Stimulated activated CD8-positive, alpha-beta memory T cell treated with anti-CD3 and anti-CD28 coated beads, Interleukin-12 subunit alpha, Interleukin-12 subunit beta, amount 100 ng/mL, for 1 hour (primary cell): ENCODE measurements around the gene RAET1G.
"Not testable (repeated sequence)": the region's sequence is repeated elsewhere in the genome, so short reads cannot be mapped to it uniquely, and the experiment has no call there.

Source experiments
- DNase-seq: peaks from one replicate; pipeline ENCODE4 v3.0.0-alpha.2; 2020; ENCODE audit warnings: low read depth

Gene RAET1G

GRCh38 chr6:149913540-149914240, 9.2 kb downstream of the RAET1G start:
- DNase-seq: no peak

GRCh38 chr6:149913085-149913484, 9.8 kb downstream of the RAET1G start:
- no peak for DNase-seq

GRCh38 chr6:149912680-149913079, 10.2 kb downstream of the RAET1G start:
- not testable (repeated sequence) for DNase-seq

GRCh38 chr6:149910721-149911151, 12.2 kb downstream of the RAET1G start:
- no peak for DNase-seq

GRCh38 chr6:149909701-149910470, 13.0 kb downstream of the RAET1G start:
- no peak for DNase-seq

GRCh38 chr6:149908480-149908879, 14.4 kb downstream of the RAET1G start:
- DNase-seq: not testable (repeated sequence)

GRCh38 chr6:149907317-149907716, 15.6 kb downstream of the RAET1G start:
- no peak for DNase-seq

GRCh38 chr6:149906405-149906804, 16.5 kb downstream of the RAET1G start:
- DNase-seq: no peak

GRCh38 chr6:149905911-149906371, 17.0 kb downstream of the RAET1G start:
- DNase-seq: no peak

- DNase-seq: no peak
Measured at GRCh38 chr6:149905371-149905910, 17.5 kb downstream of the RAET1G start.

- no peak for DNase-seq
Measured at GRCh38 chr6:149904661-149905370, 18.1 kb downstream of the RAET1G start.

- DNase-seq: no peak
Measured at GRCh38 chr6:149903938-149904611, 18.8 kb downstream of the RAET1G start.

GRCh38 chr6:149901444-149902140, 21.3 kb downstream of the RAET1G start:
- DNase-seq: no peak

GRCh38 chr6:149900620-149901443, 22.1 kb downstream of the RAET1G start:
- no peak for DNase-seq

- DNase-seq: no peak
Measured at GRCh38 chr6:149899926-149900619, 22.8 kb downstream of the RAET1G start.

GRCh38 chr6:149899486-149899885, 23.4 kb downstream of the RAET1G start:
- DNase-seq: no peak

- DNase-seq: no peak
Measured at GRCh38 chr6:149898966-149899365, 24.0 kb downstream of the RAET1G start.

GRCh38 chr6:149897855-149898744, 24.8 kb downstream of the RAET1G start, which contains the start of gene RAET1E:
TSS of gene RAET1E (minus strand) at chr6:149898113. CDS start at chr6:149890901, 7,212 bp downstream.
- no peak for DNase-seq
